GM13977 (cell line): ENCODE measurements around the gene SULF2.

ENCODE experiments used
- DNase-seq: peaks from one replicate; pipeline ENCODE4 v3.0.0; 2012; ENCODE audit warnings: low spot score
- in situ Hi-C: fragments of 300-500 bp; cut with MboI; formaldehyde crosslinking; loops from one replicate; pipeline ENCODE4 v1.12.0; 2022; ENCODE audit warnings: low sequenced_read_pairs, low pct_unique_long_range_greater_than_20kb, mixed read lengths, inconsistent platforms; ENCODE audit not compliant: unreplicated experiment
- TF ChIP-seq, protein P1 (sequence below): IDR thresholded peaks from 2 replicates; pipeline ENCODE4 v1.5.1; 2012; ENCODE audit warnings: mild to moderate bottlenecking, control low read depth; ENCODE audit not compliant: insufficient read depth; ENCODE audit errors: extremely low read depth, missing control alignments

The SULF2 gene

DNA sequence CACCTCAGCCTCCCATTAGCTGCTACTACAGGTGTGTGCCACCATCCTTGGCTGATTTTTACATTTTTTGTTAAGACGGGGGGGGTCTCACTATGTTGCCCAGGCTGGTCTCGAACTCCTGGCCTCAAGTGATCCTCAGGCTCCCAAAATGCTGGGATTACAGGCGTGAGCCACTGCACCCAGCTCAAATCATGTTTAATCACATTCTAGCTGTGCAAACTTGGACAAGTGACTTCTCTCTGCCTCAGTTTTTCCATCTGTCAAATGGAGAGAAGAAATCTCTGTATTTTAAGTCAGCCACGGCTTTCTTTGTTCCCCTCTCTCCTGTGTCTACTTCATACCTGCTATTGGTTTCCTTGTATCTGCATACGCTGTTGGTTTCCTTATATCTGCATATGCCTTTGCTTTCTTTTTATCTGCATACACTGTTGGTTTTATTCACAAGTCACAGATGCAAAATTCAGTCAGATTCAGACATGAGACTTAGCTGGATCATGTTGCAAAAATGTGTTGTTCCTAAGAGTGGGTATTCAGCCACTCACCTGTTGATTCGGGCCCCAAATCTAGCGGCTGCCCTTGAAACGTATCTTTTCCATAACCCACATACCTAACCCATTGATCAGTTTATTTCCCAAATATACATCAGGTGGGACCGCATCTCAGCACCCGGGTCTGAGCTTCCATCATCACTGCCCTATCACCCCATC, 30.2 kb downstream of the SULF2 start:
- TF ChIP-seq, protein P1, sequence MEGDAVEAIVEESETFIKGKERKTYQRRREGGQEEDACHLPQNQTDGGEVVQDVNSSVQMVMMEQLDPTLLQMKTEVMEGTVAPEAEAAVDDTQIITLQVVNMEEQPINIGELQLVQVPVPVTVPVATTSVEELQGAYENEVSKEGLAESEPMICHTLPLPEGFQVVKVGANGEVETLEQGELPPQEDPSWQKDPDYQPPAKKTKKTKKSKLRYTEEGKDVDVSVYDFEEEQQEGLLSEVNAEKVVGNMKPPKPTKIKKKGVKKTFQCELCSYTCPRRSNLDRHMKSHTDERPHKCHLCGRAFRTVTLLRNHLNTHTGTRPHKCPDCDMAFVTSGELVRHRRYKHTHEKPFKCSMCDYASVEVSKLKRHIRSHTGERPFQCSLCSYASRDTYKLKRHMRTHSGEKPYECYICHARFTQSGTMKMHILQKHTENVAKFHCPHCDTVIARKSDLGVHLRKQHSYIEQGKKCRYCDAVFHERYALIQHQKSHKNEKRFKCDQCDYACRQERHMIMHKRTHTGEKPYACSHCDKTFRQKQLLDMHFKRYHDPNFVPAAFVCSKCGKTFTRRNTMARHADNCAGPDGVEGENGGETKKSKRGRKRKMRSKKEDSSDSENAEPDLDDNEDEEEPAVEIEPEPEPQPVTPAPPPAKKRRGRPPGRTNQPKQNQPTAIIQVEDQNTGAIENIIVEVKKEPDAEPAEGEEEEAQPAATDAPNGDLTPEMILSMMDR: no peak
- DNase-seq: no peak
- in situ Hi-C loops: no loop called here

DNA sequence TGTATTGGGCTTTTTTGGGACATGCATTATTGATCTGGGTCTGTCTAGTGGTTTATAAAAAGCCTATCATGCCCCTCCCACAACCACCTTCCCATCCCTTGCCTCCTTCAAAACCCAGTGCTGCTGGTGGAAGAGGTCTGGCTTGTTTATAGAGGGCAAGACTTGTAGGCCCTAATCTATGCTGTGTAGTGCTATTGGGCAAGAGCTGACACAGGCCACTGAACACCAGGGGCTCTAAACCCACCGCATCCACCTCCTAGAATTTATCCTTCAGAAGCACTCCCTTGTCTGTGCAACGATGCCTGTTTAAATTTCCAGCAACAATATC, 30.9 kb downstream of the SULF2 start:
- in situ Hi-C loops: no loop called here
- DNase-seq: no peak
- TF ChIP-seq, protein P1: no peak

DNA sequence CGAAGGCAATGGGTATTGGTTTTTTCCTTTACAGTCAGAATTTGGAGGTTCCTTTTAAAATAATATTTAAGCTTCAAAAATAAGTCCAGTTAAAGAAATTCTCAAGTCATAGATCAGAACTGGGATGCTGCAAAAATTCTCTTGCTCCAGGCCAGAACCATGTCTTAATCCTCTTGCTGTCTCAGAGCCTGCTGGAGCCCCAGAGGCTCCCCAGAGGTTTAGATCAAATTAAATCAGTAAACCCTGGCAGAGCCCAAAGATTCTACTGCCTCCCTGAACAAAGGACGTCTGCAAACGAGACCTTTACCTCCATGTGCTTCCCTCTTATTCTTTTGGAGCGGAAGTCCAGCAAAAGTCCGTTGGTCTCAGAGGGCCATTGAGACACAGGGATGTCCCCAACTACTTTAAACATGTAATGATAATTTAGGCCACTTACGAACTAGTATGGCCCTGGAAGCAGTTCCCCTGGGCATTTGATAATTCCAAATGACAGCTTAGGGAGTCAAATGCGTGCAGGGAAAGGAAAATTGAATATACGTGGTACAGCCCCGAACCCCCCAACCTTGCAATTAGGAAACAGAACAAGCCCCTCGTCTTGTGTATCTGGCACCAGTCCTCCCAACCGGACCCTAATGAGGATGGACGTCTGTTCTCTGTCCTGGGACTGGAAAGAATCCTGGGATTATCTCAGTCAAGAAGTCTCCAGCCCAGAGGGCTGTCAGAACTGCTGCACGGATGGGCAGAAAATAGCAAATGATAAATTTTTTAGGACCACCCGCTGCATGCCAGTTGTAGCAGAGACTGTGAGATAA, 31.5 kb downstream of the SULF2 start:
- in situ Hi-C loops: no loop called here
- TF ChIP-seq, protein P1: no peak
- no peak for DNase-seq

DNA sequence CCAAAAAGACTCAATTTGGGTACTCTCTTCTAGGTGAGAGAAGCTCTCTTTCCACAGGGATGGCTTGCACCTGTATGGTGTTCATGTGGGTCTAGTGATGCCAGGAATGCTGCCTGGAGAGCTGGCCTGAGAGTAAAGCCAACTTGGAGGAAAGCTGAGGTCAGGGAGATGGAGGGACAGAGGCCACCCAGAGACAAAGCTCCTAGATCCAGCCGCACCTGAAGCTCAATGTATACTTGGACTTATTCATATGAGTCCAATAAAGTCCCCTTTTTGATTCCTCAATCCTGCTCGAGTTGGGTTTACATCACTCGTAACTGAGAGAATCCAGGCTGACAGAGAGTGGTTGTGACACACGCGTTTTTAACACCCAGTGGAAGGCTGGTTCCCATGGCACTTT, 33.8 kb downstream of the SULF2 start:
- TF ChIP-seq, protein P1: no peak
- no peak for DNase-seq
- in situ Hi-C loops: no loop called here

DNA sequence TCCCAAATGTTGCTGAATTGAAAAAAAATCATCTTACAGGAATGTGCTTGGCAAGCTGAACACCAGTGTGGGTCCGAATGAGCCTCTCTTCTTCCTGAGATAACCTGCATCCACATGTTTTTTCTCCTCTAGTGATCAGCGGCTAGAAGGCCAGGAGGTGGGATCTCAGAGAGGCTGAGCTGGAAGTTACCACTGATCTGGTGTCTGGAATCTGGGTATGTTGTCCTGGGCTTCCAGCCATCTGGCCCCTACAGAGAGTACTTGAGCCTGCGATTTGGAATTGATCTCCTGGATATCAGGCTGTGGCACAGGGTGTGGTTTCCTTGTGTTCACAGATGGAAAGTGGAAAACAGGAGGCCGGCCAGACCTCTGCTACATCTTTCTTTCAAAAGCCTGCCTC, 35.9 kb downstream of the SULF2 start:
- in situ Hi-C loops: no loop called here
- TF ChIP-seq, protein P1: no peak
- DNase-seq: no peak

DNA sequence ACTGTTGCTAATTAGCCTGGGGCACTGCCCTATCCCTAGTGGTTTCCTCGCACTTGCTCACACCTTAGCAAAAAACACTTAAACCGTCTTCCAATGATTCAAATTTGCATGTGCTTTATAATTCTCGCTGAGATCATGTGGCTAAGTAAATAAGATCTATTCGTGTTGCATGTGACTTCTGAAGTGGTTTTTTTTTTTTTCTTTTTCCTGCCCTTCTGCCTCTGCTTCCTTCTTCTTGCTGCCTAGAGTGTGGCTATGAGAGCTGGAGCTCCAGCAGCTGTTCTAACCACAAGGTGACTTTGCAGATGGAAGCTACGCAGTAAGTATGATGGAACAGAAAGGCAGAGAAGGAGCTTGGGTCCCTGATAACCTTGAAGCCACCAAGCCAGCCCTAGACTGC, 36.5 kb downstream of the SULF2 start:
- in situ Hi-C loops: no loop called here

More for the DNA sequence above, 36.5 kb downstream of the SULF2 start:
- DNase-seq: no peak
- TF ChIP-seq, protein P1: no peak
